Thyroid gland (tissue), 4 donors: Measurements from ENCODE around the gene CRB3.

ENCODE experiments used
- CTCF ChIP-seq, 6 experiments: fragments of 200-600 bp in 3 of 6; fragments of 450-650 bp in 3 of 6; sonication (generic) in 3 of 6; IDR thresholded peaks; one replicate each; pipeline ENCODE4 v1.5.1; 2016 to 2019; ENCODE audit warnings: antibody characterized with exemption in 6 of 6, mild to moderate bottlenecking in 2 of 6, inconsistent platforms in 1 of 6, moderate library complexity in 1 of 6
- POLR2A ChIP-seq, 2 donors: fragments of 450-650 bp; IDR thresholded peaks; one replicate each; pipeline ENCODE4 v1.6.1; 2017; ENCODE audit warnings: antibody characterized with exemption in 2 of 2, mild to moderate bottlenecking in 2 of 2, moderate library complexity in 1 of 2

GRCh38 chr19:6484230-6484629, 20.2 kb downstream of the CRB3 start:
- TF ChIP-seq CTCF (IDR thresholded peaks at IDR 0.05) (no peak), POLR2A (IDR thresholded peaks at IDR 0.05) (no peak)
